Measurements from ENCODE around the gene DCTN3. TPM values are rescaled to one million over a fixed set of nuclear protein-coding genes. Genes with fewer than 3 reads are reported as not detected.

The DCTN3 gene
- polyA plus RNA-seq, 4 donors: 55.7 to 92.9 (median 85.9) TPM

- no peak overlapping the region for H3K4me3 ChIP-seq (ENCODE audit: low read depth in 1 of 3, low read length in 3 of 3)
- WGBS, 3 donors: 31 to 71% (median 57%) methylated on average over 3 of the region's 3 CpGs
- peaks cover 0 to 25% (median 6%) of the 10 kb centered on the region in 3 donors for H3K4me1 ChIP-seq (ENCODE audit: control insufficient read depth in 3 of 3, insufficient read depth in 2 of 3, low read depth in 1 of 3, low read length in 2 of 3)
- H3K27ac ChIP-seq (ENCODE audit: low read depth in 1 of 3, low read length in 2 of 3): peak overlapping the region in 1 of 3 donors; percentile 73
- no peak for FAIRE-seq
- H3K36me3 ChIP-seq (ENCODE audit: control insufficient read depth in 3 of 3, insufficient read depth in 2 of 3, low read depth in 1 of 3, low read length in 3 of 3): peaks cover 0 to 8% (median 0%) of the 10 kb centered on the region in 3 donors
- peak; percentile 84 to 88 for DNase-seq
- no peaks in the 10 kb centered on the region for H3K9me3 ChIP-seq (ENCODE audit: control insufficient read depth in 2 of 2, insufficient read depth in 1 of 2, low read depth in 1 of 2, low read length in 1 of 2)
- no peaks in the 10 kb centered on the region for H3K27me3 ChIP-seq (ENCODE audit: control insufficient read depth in 3 of 3, insufficient read depth in 3 of 3, low read length in 3 of 3)
These were observed 13.4 kb downstream of the DCTN3 start for GRCh38 chr9:34606905-34607304.

- FAIRE-seq: no peak
- peaks cover 0 to 5% (median 0%) of the 10 kb centered on the region in 3 donors for H3K27me3 ChIP-seq (ENCODE audit: control insufficient read depth in 3 of 3, insufficient read depth in 3 of 3, low read length in 3 of 3)
- no peaks in the 10 kb centered on the region for H3K9me3 ChIP-seq (ENCODE audit: control insufficient read depth in 2 of 2, insufficient read depth in 1 of 2, low read depth in 1 of 2, low read length in 1 of 2)
- H3K4me1 ChIP-seq (ENCODE audit: control insufficient read depth in 3 of 3, insufficient read depth in 2 of 3, low read depth in 1 of 3, low read length in 2 of 3): peaks cover 0 to 23% (median 5%) of the 10 kb centered on the region in 3 donors
- no peak overlapping the region for H3K27ac ChIP-seq (ENCODE audit: low read depth in 1 of 3, low read length in 2 of 3)
- H3K36me3 ChIP-seq (ENCODE audit: control insufficient read depth in 3 of 3, insufficient read depth in 2 of 3, low read depth in 1 of 3, low read length in 3 of 3): peaks cover 0 to 8% (median 0%) of the 10 kb centered on the region in 3 donors
- no peak overlapping the region for H3K4me3 ChIP-seq (ENCODE audit: low read depth in 1 of 3, low read length in 3 of 3)
- no peak for DNase-seq
These were observed 14.1 kb downstream of the DCTN3 start for GRCh38 chr9:34606190-34606589.

- Histone ChIP-seq H3K4me3 (ENCODE audit: low read depth in 1 of 3, low read length in 3 of 3) (no peak overlapping the region), H3K27ac (ENCODE audit: low read depth in 1 of 3, low read length in 2 of 3) (no peak overlapping the region), H3K9me3 (ENCODE audit: control insufficient read depth in 2 of 2, insufficient read depth in 1 of 2, low read depth in 1 of 2, low read length in 1 of 2) (no peaks in the 10 kb centered on the region), H3K4me1 (ENCODE audit: control insufficient read depth in 3 of 3, insufficient read depth in 2 of 3, low read depth in 1 of 3, low read length in 2 of 3) (peaks cover 0 to 12% (median 0%) of the 10 kb centered on the region in 3 donors), H3K27me3 (ENCODE audit: control insufficient read depth in 3 of 3, insufficient read depth in 3 of 3, low read length in 3 of 3) (peaks cover 0 to 12% (median 0%) of the 10 kb centered on the region in 3 donors), H3K36me3 (ENCODE audit: control insufficient read depth in 3 of 3, insufficient read depth in 2 of 3, low read depth in 1 of 3, low read length in 3 of 3) (no peaks in the 10 kb centered on the region)
- FAIRE-seq (no peak), DNase-seq (peak; percentile 78 to 85)
- 58 to 66% (median 60%) methylated on average over 4 of the region's 4 CpGs for WGBS, 3 donors
These were observed 16.6 kb downstream of the DCTN3 start for GRCh38 chr9:34603610-34604231.

GRCh38 chr9:34601937-34602573 lies 18.2 kb downstream of the DCTN3 start:
- no peak overlapping the region for H3K4me3 ChIP-seq (ENCODE audit: low read depth in 1 of 3, low read length in 3 of 3)
- no peak overlapping the region for H3K27ac ChIP-seq (ENCODE audit: low read depth in 1 of 3, low read length in 2 of 3)
- no peaks in the 10 kb centered on the region for H3K36me3 ChIP-seq (ENCODE audit: control insufficient read depth in 3 of 3, insufficient read depth in 2 of 3, low read depth in 1 of 3, low read length in 3 of 3)
- FAIRE-seq (no peak), DNase-seq (no peak)
- peaks cover 0 to 6% (median 0%) of the 10 kb centered on the region in 3 donors for H3K4me1 ChIP-seq (ENCODE audit: control insufficient read depth in 3 of 3, insufficient read depth in 2 of 3, low read depth in 1 of 3, low read length in 2 of 3)
- H3K27me3 ChIP-seq (ENCODE audit: control insufficient read depth in 3 of 3, insufficient read depth in 3 of 3, low read length in 3 of 3): peaks cover 0 to 16% (median 0%) of the 10 kb centered on the region in 3 donors
- 68 to 72% (median 70%) methylated on average over 6 of the region's 6 CpGs for WGBS, 3 donors
- H3K9me3 ChIP-seq (ENCODE audit: control insufficient read depth in 2 of 2, insufficient read depth in 1 of 2, low read depth in 1 of 2, low read length in 1 of 2): no peaks in the 10 kb centered on the region

- no peak overlapping the region for H3K4me3 ChIP-seq (ENCODE audit: low read depth in 1 of 3, low read length in 3 of 3)
- no peaks in the 10 kb centered on the region for H3K36me3 ChIP-seq (ENCODE audit: control insufficient read depth in 3 of 3, insufficient read depth in 2 of 3, low read depth in 1 of 3, low read length in 3 of 3)
- WGBS, 3 donors: 17 to 30% (median 17%) methylated on average over 1 of the region's 1 CpG
- peaks cover 0 to 18% (median 0%) of the 10 kb centered on the region in 3 donors for H3K27me3 ChIP-seq (ENCODE audit: control insufficient read depth in 3 of 3, insufficient read depth in 3 of 3, low read length in 3 of 3)
- DNase-seq (no peak), FAIRE-seq (no peak)
- no peaks in the 10 kb centered on the region for H3K4me1 ChIP-seq (ENCODE audit: control insufficient read depth in 3 of 3, insufficient read depth in 2 of 3, low read depth in 1 of 3, low read length in 2 of 3)
- H3K27ac ChIP-seq (ENCODE audit: low read depth in 1 of 3, low read length in 2 of 3): no peak overlapping the region
- no peaks in the 10 kb centered on the region for H3K9me3 ChIP-seq (ENCODE audit: control insufficient read depth in 2 of 2, insufficient read depth in 1 of 2, low read depth in 1 of 2, low read length in 1 of 2)
These were observed 19.4 kb downstream of the DCTN3 start for GRCh38 chr9:34600908-34601307.

GRCh38 chr9:34599546-34599945 lies 20.7 kb downstream of the DCTN3 start:
- H3K4me1 ChIP-seq (ENCODE audit: control insufficient read depth in 3 of 3, insufficient read depth in 2 of 3, low read depth in 1 of 3, low read length in 2 of 3): no peaks in the 10 kb centered on the region
- 29 to 54% (median 45%) methylated on average over 1 of the region's 1 CpG for WGBS, 3 donors
- FAIRE-seq (no peak), DNase-seq (no peak)
- no peak overlapping the region for H3K4me3 ChIP-seq (ENCODE audit: low read depth in 1 of 3, low read length in 3 of 3)
- peaks cover 0 to 20% (median 0%) of the 10 kb centered on the region in 3 donors for H3K27me3 ChIP-seq (ENCODE audit: control insufficient read depth in 3 of 3, insufficient read depth in 3 of 3, low read length in 3 of 3)
- H3K9me3 ChIP-seq (ENCODE audit: control insufficient read depth in 2 of 2, insufficient read depth in 1 of 2, low read depth in 1 of 2, low read length in 1 of 2): no peaks in the 10 kb centered on the region
- H3K36me3 ChIP-seq (ENCODE audit: control insufficient read depth in 3 of 3, insufficient read depth in 2 of 3, low read depth in 1 of 3, low read length in 3 of 3): no peaks in the 10 kb centered on the region
- H3K27ac ChIP-seq (ENCODE audit: low read depth in 1 of 3, low read length in 2 of 3): no peak overlapping the region

GRCh38 chr9:34594177-34594576 lies 26.1 kb downstream of the DCTN3 start:
- Histone ChIP-seq H3K4me3 (ENCODE audit: low read depth in 1 of 3, low read length in 3 of 3) (no peak overlapping the region), H3K27me3 (ENCODE audit: control insufficient read depth in 3 of 3, insufficient read depth in 3 of 3, low read length in 3 of 3) (peaks cover 2 to 55% (median 8%) of the 10 kb centered on the region in 3 donors), H3K36me3 (ENCODE audit: control insufficient read depth in 3 of 3, insufficient read depth in 2 of 3, low read depth in 1 of 3, low read length in 3 of 3) (no peaks in the 10 kb centered on the region), H3K4me1 (ENCODE audit: control insufficient read depth in 3 of 3, insufficient read depth in 2 of 3, low read depth in 1 of 3, low read length in 2 of 3) (peaks cover 5 to 22% (median 8%) of the 10 kb centered on the region in 3 donors), H3K9me3 (ENCODE audit: control insufficient read depth in 2 of 2, insufficient read depth in 1 of 2, low read depth in 1 of 2, low read length in 1 of 2) (no peaks in the 10 kb centered on the region), H3K27ac (ENCODE audit: low read depth in 1 of 3, low read length in 2 of 3) (no peak overlapping the region)
- FAIRE-seq (no peak), DNase-seq (no peak)
- 68 to 88% (median 70%) methylated on average over 9 of the region's 9 CpGs for WGBS, 3 donors

GRCh38 chr9:34592895-34593601 lies 27.2 kb downstream of the DCTN3 start:
- H3K27me3 ChIP-seq (ENCODE audit: control insufficient read depth in 3 of 3, insufficient read depth in 3 of 3, low read length in 3 of 3): peaks cover 3 to 66% (median 16%) of the 10 kb centered on the region in 3 donors

More at GRCh38 chr9:34592895-34593601, 27.2 kb downstream of the DCTN3 start:
- FAIRE-seq: no peak
- Histone ChIP-seq H3K4me3 (ENCODE audit: low read depth in 1 of 3, low read length in 3 of 3) (no peak overlapping the region), H3K27ac (ENCODE audit: low read depth in 1 of 3, low read length in 2 of 3) (no peak overlapping the region), H3K9me3 (ENCODE audit: control insufficient read depth in 2 of 2, insufficient read depth in 1 of 2, low read depth in 1 of 2, low read length in 1 of 2) (no peaks in the 10 kb centered on the region), H3K36me3 (ENCODE audit: control insufficient read depth in 3 of 3, insufficient read depth in 2 of 3, low read depth in 1 of 3, low read length in 3 of 3) (no peaks in the 10 kb centered on the region), H3K4me1 (ENCODE audit: control insufficient read depth in 3 of 3, insufficient read depth in 2 of 3, low read depth in 1 of 3, low read length in 2 of 3) (peaks cover 5 to 28% (median 8%) of the 10 kb centered on the region in 3 donors)
- peak in 1 of 2 donors; percentile 26 for DNase-seq
- WGBS, 3 donors: 3 to 8% (median 6%) methylated on average over 22 to 26 of the region's 26 CpGs

All from small intestine (tissue), 7 donors.